HepG2 (cell line): ENCODE data around the gene DMPK. TPM values are rescaled to one million over a fixed set of nuclear protein-coding genes. Genes with fewer than 3 reads are reported as not detected.
A peak's percentile ranks its signal among the peaks of the same experiment; 100 is the strongest.

Experiments
- DR1 ChIP-seq: sonication (generic); formaldehyde crosslinking; IDR thresholded peaks from 2 replicates; pipeline ENCODE4 v1.8.0; 2021; ENCODE audit warnings: mild to moderate bottlenecking, missing genetic modification reagents, inconsistent platforms
- EZH2 ChIP-seq: conservative IDR thresholded peaks from 2 replicates; pipeline ENCODE4 v1.6.1; 2012; ENCODE audit warnings: mild to moderate bottlenecking, low read depth, low read length, moderate library complexity
- GFI1 ChIP-seq: sonication (generic); formaldehyde crosslinking; IDR thresholded peaks from 2 replicates; pipeline ENCODE4 v1.5.0; 2020; ENCODE audit warnings: missing genetic modification reagents, mild to moderate bottlenecking, borderline replicate concordance
- JUN ChIP-seq: sonication (generic); formaldehyde crosslinking; IDR thresholded peaks from 2 replicates; pipeline ENCODE4 v1.4.0; 2020; ENCODE audit warnings: mild to moderate bottlenecking, missing genetic modification reagents
- KMT2B ChIP-seq: IDR thresholded peaks from 2 replicates; pipeline ENCODE4 v1.6.1; 2016; ENCODE audit warnings: missing genetic modification reagents, missing compliant biosample characterization
- NFYC ChIP-seq: IDR thresholded peaks from 2 replicates; pipeline ENCODE4 v1.6.1; 2016; ENCODE audit warnings: missing genetic modification reagents, missing compliant biosample characterization
- SAFB2 ChIP-seq: sonication (generic); formaldehyde crosslinking; IDR thresholded peaks from 2 replicates; pipeline ENCODE4 v1.5.1; 2020; ENCODE audit warnings: missing genetic modification reagents, low read depth, mild to moderate bottlenecking, borderline replicate concordance
- SIN3B ChIP-seq: fragments of 150-350 bp; IDR thresholded peaks from 2 replicates; pipeline ENCODE4 v1.6.1; 2014; ENCODE audit warnings: low read length
- SKI ChIP-seq: fragments of 450-650 bp; IDR thresholded peaks from one replicate; pipeline ENCODE4 v1.6.1; 2018; ENCODE audit warnings: mild to moderate bottlenecking; ENCODE audit not compliant: partially characterized antibody
- SP5 ChIP-seq: IDR thresholded peaks from 2 replicates; pipeline ENCODE4 v1.6.1; 2016; ENCODE audit warnings: low read depth, borderline replicate concordance
- THAP11 ChIP-seq: IDR thresholded peaks from 2 replicates; pipeline ENCODE4 v1.6.1; 2016; ENCODE audit warnings: missing biosample characterization, missing genetic modification reagents
- ZNF138 ChIP-seq: sonication (generic); formaldehyde crosslinking; IDR thresholded peaks from 2 replicates; pipeline ENCODE4 v1.5.0; 2020; ENCODE audit warnings: mild to moderate bottlenecking, low read depth, missing genetic modification reagents
- ZNF224 ChIP-seq: sonication (generic); formaldehyde crosslinking; IDR thresholded peaks from 2 replicates; pipeline ENCODE4 v1.5.0; 2020; ENCODE audit warnings: mild to moderate bottlenecking, missing genetic modification reagents
- ZNF274 ChIP-seq: sonication (generic); formaldehyde crosslinking; IDR thresholded peaks from 2 replicates; pipeline ENCODE4 v1.5.1; 2020; ENCODE audit warnings: mild to moderate bottlenecking, missing genetic modification reagents
- ZNF282 ChIP-seq: fragments of 450-650 bp; IDR thresholded peaks from 2 replicates; pipeline ENCODE4 v1.6.1; 2018; ENCODE audit not compliant: partially characterized antibody
- ZNF318 ChIP-seq: sonication (generic); formaldehyde crosslinking; IDR thresholded peaks from 2 replicates; pipeline ENCODE4 v1.4.0; 2020; ENCODE audit warnings: mild to moderate bottlenecking, missing genetic modification reagents
- ZNF333 ChIP-seq: sonication (generic); formaldehyde crosslinking; IDR thresholded peaks from 2 replicates; pipeline ENCODE4 v1.4.0; 2020; ENCODE audit warnings: mild to moderate bottlenecking, missing genetic modification reagents, borderline replicate concordance
- ZNF800 ChIP-seq: sonication (generic); formaldehyde crosslinking; IDR thresholded peaks from 2 replicates; pipeline ENCODE4 v1.4.0; 2020; ENCODE audit warnings: missing genetic modification reagents
- ZNF878 ChIP-seq: sonication (generic); formaldehyde crosslinking; IDR thresholded peaks from 2 replicates; pipeline ENCODE4 v1.8.1; 2023; ENCODE audit warnings: mild to moderate bottlenecking, missing genetic modification reagents, moderate library complexity
- ZSCAN31 ChIP-seq: sonication (generic); formaldehyde crosslinking; IDR thresholded peaks from 2 replicates; pipeline ENCODE4 v1.5.0; 2020; ENCODE audit warnings: low read depth, mild to moderate bottlenecking, missing genetic modification reagents
- polyA plus RNA-seq, 8 experiments: library from polyadenylated mRNA; depleted of rRNA in 3 of 8; stranded (reverse) in 7 of 8; unstranded in 1 of 8; fragments of >200 nt; fragmentation: Illumina TruSeq in 4 of 8; extraction: Trizol in 4 of 8; gene quantifications; 2 replicates each; pipeline versions ENCODE4 v1.2.1 to v1.2.3, GENCODE V29; 2011 to 2016; ENCODE audit warnings: low read depth in 4 of 8, missing spikeins in 1 of 8, mixed read lengths in 1 of 8; ENCODE audit not compliant: insufficient read depth in 1 of 8
- total RNA-seq, 5 experiments: library from RNA; depleted of rRNA; stranded (reverse); fragments of >200 nt; fragmentation: Illumina TruSeq; extraction: Trizol; gene quantifications; 2 replicates each; pipeline ENCODE4 v1.2.3, GENCODE V29; 2016; ENCODE audit warnings: low read depth in 1 of 5

Gene DMPK
- total and polyA plus RNA-seq, 2 of the 13 experiments (the other 11 are each of a cell fraction or from before 2014, with no cell fraction given) = 5.3 to 8.8 TPM

GRCh38 chr19:45768984-45769782 lies 13.1 kb downstream of the DMPK start, which contains the start of gene SIX5 (continued):
- TF ChIP-seq ZNF318 (CRISPR knock-in tag) (no peak), SP5 (CRISPR knock-in tag) (peak; percentile 98), SIN3B (no peak), GFI1 (CRISPR knock-in tag) (peak; percentile 60; the same call in 1 of the 2 replicates), JUN (no peak), ZSCAN31 (CRISPR knock-in tag) (peak; percentile 70), THAP11 (CRISPR knock-in tag) (peak; percentile 83), ZNF282 (no peak), KMT2B (CRISPR knock-in tag) (peak; percentile 64), ZNF333 (peak; percentile 58; the same call in 1 of the 2 replicates), NFYC (peak; percentile 85), SKI (peak; percentile 26), DR1 (CRISPR knock-in tag) (peak; percentile 68), EZH2 (no peak), ZNF800 (peak; percentile 58; the same call in 1 of the 2 replicates), ZNF878 (CRISPR knock-in tag) (no peak), ZNF138 (CRISPR knock-in tag) (no peak; the same call in 1 of the 2 replicates), SAFB2 (no peak), ZNF274 (CRISPR knock-in tag) (no peak; the same call in 1 of the 2 replicates), ZNF224 (CRISPR knock-in tag) (no peak)
